Activated CD4-positive, alpha-beta memory T cell treated with anti-CD3 and anti-CD28 coated beads, Interleukin-2, amount 10 ng/mL, durations not matched to agents 7 days and 5 days (primary cell): ENCODE measurements around the gene CEP131. TPM values are rescaled to one million over a fixed set of nuclear protein-coding genes. Genes with fewer than 3 reads are reported as not detected.
A peak's percentile ranks its signal among the peaks of the same experiment; 100 is the strongest.

ENCODE experiments used
- CTCF ChIA-PET: fragments of 350-600 bp; sonication (Branson Sonifier 250); formaldehyde crosslinking; loops from one replicate; lab custom pipeline; 2021; ENCODE audit warnings: antibody characterized with exemption, inconsistent platforms; lab: Charles Lee
- POLR2A ChIA-PET: fragments of 350-600 bp; sonication (Branson Sonifier 250); formaldehyde crosslinking; loops from one replicate; lab custom pipeline; 2021; ENCODE audit warnings: antibody characterized with exemption; lab: Charles Lee
- DNase-seq: peaks from one replicate; pipeline ENCODE4 v3.0.0-alpha.2; 2020
- H3K27ac Mint-ChIP-seq: one replicate; pipeline ENCODE4 v1.8.0; 2021; ENCODE audit warnings: mild to moderate bottlenecking, mixed read lengths
- H3K27me3 Mint-ChIP-seq: one replicate; pipeline ENCODE4 v1.8.0; 2021; ENCODE audit warnings: mixed read lengths
- H3K36me3 Mint-ChIP-seq: one replicate; pipeline ENCODE4 v1.8.0; 2021; ENCODE audit warnings: low read depth, mixed read lengths
- H3K4me1 Mint-ChIP-seq: one replicate; pipeline ENCODE4 v1.8.0; 2021; ENCODE audit warnings: mixed read lengths
- H3K4me3 Mint-ChIP-seq: one replicate; pipeline ENCODE4 v1.8.0; 2021; ENCODE audit warnings: mild to moderate bottlenecking, mixed read lengths
- H3K9me3 Mint-ChIP-seq: one replicate; pipeline ENCODE4 v1.8.0; 2021; ENCODE audit warnings: mixed read lengths
- total RNA-seq, 2 experiments: library from RNA; stranded (reverse); gene quantifications; one replicate each; pipeline ENCODE4 v1.2.3, GENCODE V29; 2021

Gene CEP131
- total RNA-seq, 2 experiments from 2014 or later: 10.1 to 11.6 TPM

DNA sequence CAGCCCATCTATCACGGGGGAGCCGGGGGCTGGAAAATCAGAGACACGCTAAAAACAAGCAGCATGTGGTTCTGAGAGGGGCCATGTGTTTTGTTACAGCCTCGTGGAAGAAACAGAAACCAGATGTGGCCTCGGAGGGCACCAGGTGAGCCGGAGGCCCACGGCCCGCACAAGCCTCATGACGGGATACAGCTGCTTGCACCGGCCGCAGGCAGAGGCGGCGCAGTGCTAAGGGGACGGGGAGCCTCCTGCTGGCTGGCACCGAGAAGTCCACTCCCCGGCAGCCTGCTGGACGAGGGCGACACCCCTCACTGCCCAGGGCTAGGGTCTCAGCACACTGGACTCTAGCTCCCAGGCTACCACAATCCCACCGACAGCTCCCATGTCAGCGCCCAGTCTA is 35.5 kb upstream of the CEP131 start:
- H3K9me3 Mint-ChIP-seq: no peaks in the 10 kb centered on the region
- no peak for DNase-seq
- ChIA-PET POLR2A (no interaction called here), CTCF (no interaction called here)
- H3K36me3 Mint-ChIP-seq: peaks cover 20% of the 10 kb centered on the region
- no peak overlapping the region for H3K27ac Mint-ChIP-seq
- no peaks in the 10 kb centered on the region for H3K27me3 Mint-ChIP-seq
- H3K4me1 Mint-ChIP-seq: peaks cover 6% of the 10 kb centered on the region
- H3K4me3 Mint-ChIP-seq: no peak overlapping the region

DNA sequence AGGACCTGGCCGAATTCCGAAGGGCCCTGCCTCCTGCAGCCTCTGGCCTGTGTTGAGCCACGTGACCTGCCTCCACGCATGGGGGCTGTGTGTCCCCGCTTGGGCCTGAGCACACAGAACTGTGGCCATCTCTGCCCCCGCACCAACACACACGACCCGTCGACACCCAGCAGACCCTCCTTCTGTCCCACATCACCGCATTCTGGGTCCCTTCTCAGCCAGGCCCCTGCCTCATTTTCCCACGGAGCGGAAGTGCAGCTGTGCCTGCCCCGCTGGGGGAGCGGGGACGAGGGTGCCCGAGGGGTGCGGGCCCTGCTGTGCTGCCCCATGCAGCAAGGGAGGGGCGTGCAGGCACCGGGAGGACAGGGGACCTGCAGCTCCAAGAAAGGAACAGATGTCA is 34.8 kb upstream of the CEP131 start:
- H3K27me3 Mint-ChIP-seq: no peaks in the 10 kb centered on the region
- no peak overlapping the region for H3K4me3 Mint-ChIP-seq
- H3K9me3 Mint-ChIP-seq: no peaks in the 10 kb centered on the region
- DNase-seq: no peak
- ChIA-PET CTCF (no interaction called here), POLR2A (no interaction called here)
- no peak overlapping the region for H3K27ac Mint-ChIP-seq
- peaks cover 19% of the 10 kb centered on the region for H3K36me3 Mint-ChIP-seq
- peaks cover 8% of the 10 kb centered on the region for H3K4me1 Mint-ChIP-seq

DNA sequence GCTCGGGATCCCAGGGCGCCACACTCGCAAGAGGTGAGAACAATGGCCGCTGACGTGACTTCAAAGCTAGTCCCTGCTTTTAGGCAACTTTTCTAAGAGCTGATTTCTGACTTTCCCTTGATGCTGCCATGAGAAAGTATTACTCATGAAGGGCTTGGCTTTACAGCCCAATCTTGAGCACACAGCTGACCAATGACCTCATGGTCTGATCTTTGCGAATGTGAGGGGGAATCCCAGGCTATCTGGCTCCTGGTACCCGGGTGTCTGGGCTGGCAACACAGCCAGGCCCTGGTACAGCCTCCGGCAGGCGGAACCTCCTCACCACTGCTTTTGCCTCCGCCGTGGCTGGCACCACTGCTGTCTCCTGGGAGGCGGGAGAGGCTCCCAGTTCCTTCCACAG is 33.9 kb upstream of the CEP131 start:
- Mint-ChIP-seq H3K4me1 (peaks cover 8% of the 10 kb centered on the region), H3K27ac (no peak overlapping the region), H3K36me3 (peaks cover 19% of the 10 kb centered on the region), H3K4me3 (no peak overlapping the region), H3K9me3 (no peaks in the 10 kb centered on the region), H3K27me3 (no peaks in the 10 kb centered on the region)
- DNase-seq: no peak
- ChIA-PET POLR2A (no interaction called here), CTCF (no interaction called here)

DNA sequence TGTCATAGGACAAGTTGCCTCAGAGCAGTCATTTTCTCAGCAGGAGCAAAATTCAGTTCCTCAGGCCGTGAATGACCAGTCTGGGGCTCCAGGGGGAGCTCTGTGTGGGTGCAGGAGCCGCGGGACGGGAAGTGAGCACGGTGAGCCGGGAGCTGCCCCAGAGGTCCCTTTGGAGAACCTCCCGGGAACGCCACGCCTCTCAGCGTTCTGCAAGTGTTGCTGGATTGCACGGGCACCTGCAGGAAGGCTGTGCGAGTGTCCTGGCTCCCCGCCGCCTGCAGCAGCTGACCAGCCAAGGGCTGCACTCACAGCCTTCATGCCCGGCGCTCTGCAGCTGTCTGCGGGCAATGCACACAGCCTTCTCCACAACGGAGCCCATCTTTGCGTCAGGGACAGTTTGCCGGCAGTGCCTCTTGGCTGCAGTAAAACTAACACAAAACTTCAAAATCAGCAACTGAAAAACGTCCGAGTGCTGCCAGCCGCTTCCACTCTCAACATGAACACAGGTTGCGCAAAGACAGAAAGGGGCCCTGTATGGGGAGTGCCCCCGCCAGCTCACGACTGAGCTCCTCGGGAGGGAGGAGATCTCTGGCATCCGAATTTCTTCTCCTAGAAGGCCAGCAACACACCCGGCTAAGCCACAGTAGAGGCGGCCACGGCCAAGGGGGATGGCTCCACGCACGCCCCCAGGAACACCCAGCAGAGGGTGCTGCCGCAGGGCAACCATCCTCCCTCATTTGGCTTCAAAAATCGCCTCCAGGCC is 32.4 kb upstream of the CEP131 start:
- ChIA-PET CTCF (no interaction called here), POLR2A (no interaction called here)
- H3K9me3 Mint-ChIP-seq: no peaks in the 10 kb centered on the region

DNA sequence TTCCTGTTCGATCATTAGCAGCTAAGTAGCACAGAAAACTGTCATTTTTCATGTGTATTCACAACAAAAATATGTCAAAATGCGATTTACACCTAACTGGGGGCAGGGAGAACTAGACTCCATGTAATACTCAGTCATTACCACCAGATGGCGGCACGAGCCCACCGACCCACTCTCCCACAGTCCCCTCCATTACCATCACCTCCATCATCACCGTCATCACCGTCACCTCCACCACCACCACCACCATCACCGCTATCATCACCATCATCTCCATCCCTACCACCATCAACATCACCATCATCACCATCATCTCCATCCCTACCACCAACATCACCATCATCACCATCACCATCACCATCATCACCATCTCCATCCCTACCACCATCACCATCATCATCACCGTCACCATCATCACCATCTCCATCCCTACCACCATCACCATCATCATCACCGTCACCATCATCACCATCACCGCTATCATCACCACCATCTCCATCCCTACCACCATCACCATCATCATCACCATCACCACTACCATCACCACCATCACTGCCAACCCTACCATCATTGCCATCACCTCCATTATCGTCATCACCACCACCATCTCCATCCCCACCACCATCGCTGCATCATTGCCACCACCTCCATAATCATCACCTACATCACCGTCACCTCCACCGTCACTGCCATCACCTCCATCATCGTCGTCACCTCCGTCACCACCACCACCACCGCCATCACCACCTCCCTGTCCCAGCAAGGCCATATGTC is 30.8 kb upstream of the CEP131 start:
- Mint-ChIP-seq H3K36me3 (peaks cover 30% of the 10 kb centered on the region), H3K27me3 (no peaks in the 10 kb centered on the region), H3K4me1 (peaks cover 8% of the 10 kb centered on the region), H3K4me3 (peak overlapping the region; percentile 0), H3K9me3 (no peaks in the 10 kb centered on the region), H3K27ac (peak overlapping the region; percentile 33)
- DNase-seq: peak; percentile 57
- CTCF ChIA-PET: interaction anchor here (0.8 to 1.9 kb wide), 8 partner anchors 9 to 616 kb away, joined by 3 to 13 read pairs (median 3); partner anchors contain the start of genes NDUFAF8 and TEPSIN
- POLR2A ChIA-PET: no interaction called here

More for the DNA sequence above, 32.4 kb upstream of the CEP131 start:
- no peak overlapping the region for H3K27ac Mint-ChIP-seq
- H3K36me3 Mint-ChIP-seq: peaks cover 23% of the 10 kb centered on the region
- no peak for DNase-seq
- H3K27me3 Mint-ChIP-seq: no peaks in the 10 kb centered on the region
- no peak overlapping the region for H3K4me3 Mint-ChIP-seq
- H3K4me1 Mint-ChIP-seq: peaks cover 8% of the 10 kb centered on the region

DNA sequence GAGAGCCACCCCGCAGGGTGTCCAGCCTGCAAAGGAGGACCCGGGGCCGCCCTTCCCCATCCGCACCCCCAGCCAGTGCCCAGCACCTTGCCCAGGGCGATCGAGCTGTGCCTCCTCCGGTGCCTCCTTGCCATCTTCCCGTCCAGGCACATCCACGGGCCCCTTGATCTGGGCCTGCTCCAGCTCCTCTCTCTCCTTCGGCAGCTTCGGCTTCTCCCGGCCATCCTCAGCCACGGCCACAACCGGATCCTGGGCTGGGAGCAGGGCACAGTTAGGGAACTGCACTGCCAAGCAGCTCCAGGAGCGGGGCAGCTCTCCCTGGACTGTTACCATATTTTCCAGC is 30.2 kb upstream of the CEP131 start:
- no peak overlapping the region for H3K27ac Mint-ChIP-seq
- H3K36me3 Mint-ChIP-seq: peaks cover 34% of the 10 kb centered on the region
- no peaks in the 10 kb centered on the region for H3K9me3 Mint-ChIP-seq
- no peak for DNase-seq
- H3K27me3 Mint-ChIP-seq: no peaks in the 10 kb centered on the region
- POLR2A ChIA-PET: no interaction called here
- no peak overlapping the region for H3K4me3 Mint-ChIP-seq
- CTCF ChIA-PET: interaction anchor here (0.8 to 1.9 kb wide), 8 partner anchors 10 to 617 kb away, joined by 3 to 13 read pairs (median 3); partner anchors contain the start of genes NDUFAF8 and TEPSIN
- peaks cover 8% of the 10 kb centered on the region for H3K4me1 Mint-ChIP-seq

DNA sequence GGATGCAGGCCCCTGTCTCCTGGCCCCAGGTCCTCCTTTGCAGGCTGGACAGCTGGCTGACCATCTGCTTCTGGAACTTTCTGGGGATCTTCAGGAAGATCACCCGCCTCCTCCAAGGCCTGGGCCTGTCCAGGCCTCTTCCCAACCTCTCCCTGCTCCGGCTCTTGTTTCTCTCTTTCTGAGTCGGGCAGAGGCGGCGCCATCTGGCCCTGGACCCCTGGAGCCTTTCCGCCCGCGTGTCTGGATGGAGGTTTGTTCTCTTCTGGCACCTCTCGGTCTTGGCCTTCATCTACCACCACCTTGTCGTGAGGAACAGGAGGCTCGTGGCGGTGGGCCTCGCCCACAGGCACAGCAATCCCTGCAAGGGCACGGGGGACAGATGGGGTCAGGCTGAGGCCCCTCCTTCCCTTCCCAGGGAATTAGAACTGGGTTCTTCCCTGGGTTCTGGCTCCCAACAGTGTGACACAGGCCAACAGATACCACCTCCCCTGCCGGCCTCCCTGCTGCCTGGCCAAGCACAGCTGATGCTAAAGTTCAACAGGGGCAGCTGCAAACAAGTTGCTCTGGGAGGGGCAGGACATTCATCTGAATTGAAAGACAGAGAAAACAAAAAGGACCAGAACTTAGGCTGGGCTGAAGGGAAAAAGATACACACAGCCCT is 29.7 kb upstream of the CEP131 start:
- CTCF ChIA-PET: interaction anchor here (0.8 to 1.9 kb wide), 8 partner anchors 10 to 617 kb away, joined by 3 to 13 read pairs (median 3); partner anchors contain the start of genes NDUFAF8 and TEPSIN
- Mint-ChIP-seq H3K36me3 (peaks cover 34% of the 10 kb centered on the region), H3K4me3 (no peak overlapping the region), H3K4me1 (peaks cover 8% of the 10 kb centered on the region), H3K9me3 (no peaks in the 10 kb centered on the region), H3K27me3 (no peaks in the 10 kb centered on the region), H3K27ac (no peak overlapping the region)
- POLR2A ChIA-PET: no interaction called here
- DNase-seq: no peak

DNA sequence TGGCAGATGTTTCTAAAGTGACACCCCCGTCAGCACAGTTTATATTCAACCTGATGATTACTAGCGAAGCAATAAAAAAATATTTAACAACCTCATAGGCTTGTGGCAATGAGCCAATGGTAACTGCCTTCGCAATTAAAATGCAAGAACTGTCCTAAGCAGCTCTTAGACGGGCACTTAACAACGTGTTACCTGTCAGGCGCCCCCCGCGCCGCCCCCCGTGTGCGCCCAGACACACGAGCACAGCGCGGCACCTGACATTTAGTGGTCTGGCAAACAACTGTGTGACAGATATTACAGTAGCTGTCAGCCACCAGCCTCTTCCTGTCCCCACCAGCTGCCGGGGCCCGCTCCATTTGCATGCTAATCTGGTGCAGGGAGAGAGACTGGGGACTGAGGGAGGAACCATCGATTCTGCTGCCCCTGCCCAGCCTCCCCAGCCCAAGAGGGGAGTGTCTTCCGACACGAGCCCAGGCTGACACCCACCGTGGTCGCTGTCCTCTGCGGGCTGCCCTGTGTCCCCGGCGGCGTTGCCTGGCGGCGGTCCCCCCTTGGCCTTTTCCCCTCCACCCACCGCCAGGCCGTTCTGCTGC is 29.0 kb upstream of the CEP131 start:
- Mint-ChIP-seq H3K4me1 (peaks cover 8% of the 10 kb centered on the region), H3K36me3 (peaks cover 34% of the 10 kb centered on the region), H3K4me3 (no peak overlapping the region), H3K27me3 (no peaks in the 10 kb centered on the region), H3K9me3 (no peaks in the 10 kb centered on the region), H3K27ac (no peak overlapping the region)
- POLR2A ChIA-PET: no interaction called here
- no peak for DNase-seq
- CTCF ChIA-PET: interaction anchor here (1.0 to 1.5 kb wide), 2 partner anchors 16 to 233 kb away, joined by 3 read pairs; no protein-coding TSS in a partner anchor

DNA sequence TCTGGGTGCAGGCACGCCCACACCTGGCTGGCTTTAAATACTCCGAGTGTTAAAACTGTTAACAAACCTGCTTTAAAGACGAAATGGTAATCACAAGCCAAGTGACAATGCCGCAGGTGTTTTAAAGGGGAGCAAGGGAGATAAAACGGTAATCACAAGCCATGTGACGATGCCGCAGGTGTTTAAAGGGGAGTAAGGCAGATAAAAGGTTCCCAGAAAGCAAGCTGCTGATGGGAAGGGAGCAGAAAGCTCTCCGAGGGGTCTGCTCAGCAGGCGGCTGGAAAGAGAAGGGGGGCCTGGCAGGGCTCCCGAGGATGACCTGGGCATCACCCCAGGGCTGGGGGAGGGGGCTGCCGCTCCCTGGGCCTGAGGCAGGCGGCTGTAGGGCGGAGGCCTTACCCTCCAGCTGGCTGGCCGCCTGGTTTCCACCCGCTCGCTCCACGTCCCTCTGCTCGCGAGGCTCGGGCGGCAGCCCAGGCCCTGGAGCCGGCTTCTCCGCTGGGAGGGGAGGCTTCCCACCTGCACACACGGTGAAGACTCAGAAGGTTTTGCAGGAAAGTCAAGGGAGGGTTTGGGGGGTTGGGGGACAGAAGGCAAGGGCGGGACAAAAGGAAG is 28.4 kb upstream of the CEP131 start:
- POLR2A ChIA-PET: no interaction called here
- no peak overlapping the region for H3K27ac Mint-ChIP-seq
- no peaks in the 10 kb centered on the region for H3K27me3 Mint-ChIP-seq
- no peaks in the 10 kb centered on the region for H3K9me3 Mint-ChIP-seq
- CTCF ChIA-PET: interaction anchor here (1.0 kb wide), 1 partner anchor 233 kb away, joined by 3 read pairs; no protein-coding TSS in a partner anchor
- no peak overlapping the region for H3K4me3 Mint-ChIP-seq
- peaks cover 8% of the 10 kb centered on the region for H3K4me1 Mint-ChIP-seq
- H3K36me3 Mint-ChIP-seq: peaks cover 34% of the 10 kb centered on the region
- DNase-seq: no peak

DNA sequence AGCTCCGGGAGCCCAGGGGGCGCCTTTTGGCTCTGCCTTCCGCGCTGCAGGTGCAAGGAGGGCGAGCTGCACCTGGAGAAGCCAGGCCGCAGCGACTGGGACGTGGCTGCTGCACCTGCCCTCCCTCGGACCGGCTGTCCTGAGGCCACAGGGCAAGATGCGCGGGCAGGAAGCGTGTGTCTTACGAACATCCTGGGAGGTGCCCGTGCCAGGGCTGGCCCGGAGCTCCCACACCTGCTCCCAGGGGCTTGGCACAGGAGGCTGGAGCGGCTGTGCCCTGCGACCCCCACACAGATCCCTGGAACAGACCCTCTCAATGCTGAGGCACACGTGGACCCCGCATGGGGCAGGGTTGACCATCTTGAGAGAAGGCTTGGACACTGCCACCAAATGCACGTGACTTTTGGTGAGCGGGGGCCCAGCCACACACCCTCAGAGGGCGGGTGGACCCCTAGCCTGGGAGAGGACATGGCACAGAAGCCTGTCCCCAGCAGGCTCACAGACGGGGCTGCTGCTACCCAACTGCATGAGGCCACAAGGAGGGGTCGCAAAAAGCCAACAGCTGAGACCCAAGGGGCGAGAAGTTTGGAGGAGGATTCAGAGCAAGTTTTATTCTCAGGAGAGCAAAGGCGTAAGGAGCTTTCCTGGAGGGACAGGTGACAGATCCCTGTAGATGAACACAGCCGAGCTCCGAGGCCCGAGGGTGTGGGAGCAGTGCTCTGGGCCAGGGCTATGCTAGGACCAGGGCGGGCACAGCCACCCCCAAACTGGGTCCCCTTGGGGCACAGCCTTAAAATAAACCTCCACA is 27.7 kb upstream of the CEP131 start:
- H3K9me3 Mint-ChIP-seq: no peaks in the 10 kb centered on the region
- no peak overlapping the region for H3K4me3 Mint-ChIP-seq
- POLR2A ChIA-PET: no interaction called here
- H3K27ac Mint-ChIP-seq: no peak overlapping the region
- CTCF ChIA-PET: no interaction called here
- H3K4me1 Mint-ChIP-seq: peaks cover 8% of the 10 kb centered on the region
- no peaks in the 10 kb centered on the region for H3K27me3 Mint-ChIP-seq
- DNase-seq: no peak
- peaks cover 34% of the 10 kb centered on the region for H3K36me3 Mint-ChIP-seq

DNA sequence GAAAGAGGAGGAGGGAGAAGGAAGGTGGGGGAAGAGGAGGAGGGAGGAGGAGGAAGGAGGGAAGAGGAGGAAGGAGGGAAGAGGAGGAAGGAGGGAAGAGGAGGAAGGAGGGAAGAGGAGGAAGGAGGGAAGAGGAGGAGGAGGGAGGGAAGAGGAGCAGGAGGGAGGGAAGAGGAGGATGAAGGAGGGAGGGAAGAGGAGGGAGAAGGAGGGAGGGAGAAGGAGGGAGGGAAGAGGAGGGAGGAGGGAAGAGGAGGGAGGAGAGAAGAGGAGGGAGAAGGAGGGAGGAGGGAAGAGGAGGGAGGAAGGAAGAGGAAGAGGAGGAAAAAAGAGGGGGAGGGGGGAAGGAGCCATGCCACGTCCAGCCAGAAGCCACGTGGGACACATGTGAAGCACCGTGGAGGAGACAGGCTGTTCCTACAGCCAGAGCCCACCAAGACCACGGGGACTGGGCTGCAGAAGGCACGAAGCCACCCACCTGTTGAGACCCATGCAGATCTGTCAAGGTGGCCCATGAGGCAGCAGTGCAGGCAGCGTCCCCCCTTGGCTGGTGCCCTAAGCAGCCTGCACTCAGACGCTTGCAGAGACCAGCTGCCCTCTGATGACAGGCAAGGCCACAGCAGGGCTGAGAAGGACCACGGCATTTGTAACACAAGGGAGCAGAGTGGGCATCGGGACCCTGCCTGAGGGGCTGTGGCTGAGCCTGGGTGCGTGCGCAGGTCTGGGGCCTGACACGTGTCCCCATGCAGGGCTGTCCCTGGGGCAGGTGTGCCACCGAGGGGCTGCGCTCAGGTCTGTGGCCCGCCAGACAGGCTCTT is 26.7 kb upstream of the CEP131 start:
- Mint-ChIP-seq H3K27ac (no peak overlapping the region), H3K4me3 (no peak overlapping the region), H3K4me1 (peaks cover 14% of the 10 kb centered on the region), H3K36me3 (peaks cover 39% of the 10 kb centered on the region), H3K9me3 (no peaks in the 10 kb centered on the region), H3K27me3 (no peaks in the 10 kb centered on the region)
- DNase-seq: no peak
- POLR2A ChIA-PET: no interaction called here
- CTCF ChIA-PET: no interaction called here
